Measurements from ENCODE around the gene PRSS8. TPM values are rescaled to one million over a fixed set of nuclear protein-coding genes. Genes with fewer than 3 reads are reported as not detected.

The PRSS8 gene
- total RNA-seq, 2 experiments from 2014 or later = not detected

DNA sequence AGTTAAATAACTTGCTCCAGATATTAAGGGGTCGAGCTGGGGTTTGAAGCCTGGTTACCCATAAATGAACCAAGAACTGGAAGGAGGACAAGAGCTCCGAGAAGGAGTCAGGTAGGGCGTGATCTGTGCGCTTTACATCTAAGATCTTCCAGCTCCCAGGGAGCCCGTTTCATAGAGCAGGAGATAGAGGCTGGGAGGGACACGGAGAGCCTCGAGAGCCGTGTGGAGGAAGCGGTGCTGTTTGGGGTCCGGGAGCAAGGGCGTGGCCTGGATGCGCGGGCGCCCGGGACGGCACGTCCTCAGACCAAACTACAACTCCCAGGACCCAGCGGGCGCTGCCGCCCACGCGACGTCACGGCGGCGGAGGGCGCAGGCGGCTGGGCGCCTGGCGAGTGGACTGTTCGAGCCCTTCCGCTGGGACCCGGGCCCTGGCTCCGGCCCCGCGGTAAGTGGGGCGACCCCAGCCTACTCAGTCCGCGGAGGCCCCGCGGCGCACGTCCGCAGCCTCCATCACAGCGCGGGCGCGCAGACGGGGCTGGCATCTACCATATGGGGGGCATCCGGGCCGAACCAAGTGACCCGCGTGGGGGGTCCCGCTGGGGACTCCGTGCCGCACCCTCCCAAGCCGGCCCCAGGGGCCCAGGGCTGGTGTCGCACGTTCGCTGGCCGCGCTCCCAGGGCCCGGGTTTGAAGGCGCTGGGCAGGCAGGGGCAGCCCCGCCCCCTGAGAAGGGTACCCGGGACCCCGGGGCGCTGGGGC lies 27.3 kb downstream of the PRSS8 start, which contains the start of gene BCKDK:
BCKDK (plus strand) TSS at position 352 of the 759 bp plus-strand sequence. CDS start 838 bp downstream, outside the sequence.
- peaks cover 18% of the 10 kb centered on the region for H3K36me3 ChIP-seq (ENCODE audit: insufficient read depth, low read length)
- no peaks in the 10 kb centered on the region for H3K27me3 ChIP-seq (ENCODE audit: control insufficient read depth in 1 of 2, insufficient read depth in 2 of 2, low read length in 2 of 2)
- H3K4me1 ChIP-seq (ENCODE audit: insufficient read depth, low read length) = peaks cover 25% of the 10 kb centered on the region
- POLR2A ChIA-PET = interaction anchor here (1.5 to 2.3 kb wide), 2 partner anchors 9 to 72 kb away, joined by 3 to 12 read pairs; partner anchors contain the start of genes FUS and KAT8
- peak within 1 kb of the TSS; percentile 59 for H3K4me3 ChIP-seq (ENCODE audit: low read length)
- peak within 1 kb of the TSS; percentile 76 for H3K4me3 Mint-ChIP-seq
- peak; percentile 22 to 76 (median 50) for DNase-seq
- no peaks in the 10 kb centered on the region for H3K9me3 Mint-ChIP-seq
- H3K36me3 Mint-ChIP-seq (ENCODE audit: low read depth) = peaks cover 26% of the 10 kb centered on the region
- no peaks in the 10 kb centered on the region for H3K27me3 Mint-ChIP-seq
- CTCF ChIA-PET = interaction anchor here (1.0 to 2.4 kb wide), 2 partner anchors 14 to 34 kb away, joined by 4 to 7 read pairs; partner anchors contain the start of gene VKORC1
- H3K27ac Mint-ChIP-seq = peak within 1 kb of the TSS; percentile 53
- H3K27ac ChIP-seq (ENCODE audit: low read depth in 1 of 2, low read length in 2 of 2) = peak within 1 kb of the TSS in 1 of 2 donors; percentile 60
- intact Hi-C loops (cut with DNase I, micrococcal nuclease) = loop anchor here in 1 of 2 experiments (5.0 kb wide), 1 partner anchor 34 kb away; no protein-coding TSS in a partner anchor
- H3K9me3 ChIP-seq (ENCODE audit: control insufficient read depth in 1 of 2, insufficient read depth in 1 of 2, low read length in 2 of 2) = no peaks in the 10 kb centered on the region
- H3K4me1 Mint-ChIP-seq (ENCODE audit: low read depth) = peaks cover 13% of the 10 kb centered on the region
- ATAC-seq (ENCODE audit: poor library complexity) = peak; percentile 78
- TF ChIP-seq, protein P1, sequence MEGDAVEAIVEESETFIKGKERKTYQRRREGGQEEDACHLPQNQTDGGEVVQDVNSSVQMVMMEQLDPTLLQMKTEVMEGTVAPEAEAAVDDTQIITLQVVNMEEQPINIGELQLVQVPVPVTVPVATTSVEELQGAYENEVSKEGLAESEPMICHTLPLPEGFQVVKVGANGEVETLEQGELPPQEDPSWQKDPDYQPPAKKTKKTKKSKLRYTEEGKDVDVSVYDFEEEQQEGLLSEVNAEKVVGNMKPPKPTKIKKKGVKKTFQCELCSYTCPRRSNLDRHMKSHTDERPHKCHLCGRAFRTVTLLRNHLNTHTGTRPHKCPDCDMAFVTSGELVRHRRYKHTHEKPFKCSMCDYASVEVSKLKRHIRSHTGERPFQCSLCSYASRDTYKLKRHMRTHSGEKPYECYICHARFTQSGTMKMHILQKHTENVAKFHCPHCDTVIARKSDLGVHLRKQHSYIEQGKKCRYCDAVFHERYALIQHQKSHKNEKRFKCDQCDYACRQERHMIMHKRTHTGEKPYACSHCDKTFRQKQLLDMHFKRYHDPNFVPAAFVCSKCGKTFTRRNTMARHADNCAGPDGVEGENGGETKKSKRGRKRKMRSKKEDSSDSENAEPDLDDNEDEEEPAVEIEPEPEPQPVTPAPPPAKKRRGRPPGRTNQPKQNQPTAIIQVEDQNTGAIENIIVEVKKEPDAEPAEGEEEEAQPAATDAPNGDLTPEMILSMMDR (IDR thresholded peaks at IDR 0.05) = no peak

- no peak for ATAC-seq (ENCODE audit: poor library complexity)
- intact Hi-C loops (cut with DNase I, micrococcal nuclease) = loop anchor here in 1 of 2 experiments (5.0 kb wide), 1 partner anchor 35 kb away; no protein-coding TSS in a partner anchor
- CTCF ChIA-PET = interaction anchor here (1.0 to 2.4 kb wide), 2 partner anchors 13 to 35 kb away, joined by 4 to 7 read pairs; partner anchors contain the start of gene VKORC1
Observed at GRCh38 chr16:31107465-31107867, 28.1 kb downstream of the PRSS8 start.

More at GRCh38 chr16:31107465-31107867, 28.1 kb downstream of the PRSS8 start:
- peaks cover 13% of the 10 kb centered on the region for H3K4me1 Mint-ChIP-seq (ENCODE audit: low read depth)
- no peak overlapping the region for H3K27ac ChIP-seq (ENCODE audit: low read depth in 1 of 2, low read length in 2 of 2)
- H3K9me3 ChIP-seq (ENCODE audit: control insufficient read depth in 1 of 2, insufficient read depth in 1 of 2, low read length in 2 of 2) = no peaks in the 10 kb centered on the region
- peak overlapping the region; percentile 76 for H3K4me3 Mint-ChIP-seq
- H3K9me3 Mint-ChIP-seq = no peaks in the 10 kb centered on the region
- H3K27me3 Mint-ChIP-seq = no peaks in the 10 kb centered on the region
- H3K27ac Mint-ChIP-seq = peak overlapping the region; percentile 53
- POLR2A ChIA-PET = interaction anchor here (1.5 to 2.3 kb wide), 2 partner anchors 10 to 72 kb away, joined by 3 to 12 read pairs; partner anchors contain the start of genes FUS and KAT8
- H3K4me1 ChIP-seq (ENCODE audit: insufficient read depth, low read length) = peaks cover 25% of the 10 kb centered on the region
- DNase-seq = no peak
- TF ChIP-seq, protein P1 (IDR thresholded peaks at IDR 0.05) = no peak
- H3K4me3 ChIP-seq (ENCODE audit: low read length) = peak overlapping the region; percentile 59
- H3K36me3 Mint-ChIP-seq (ENCODE audit: low read depth) = peaks cover 22% of the 10 kb centered on the region
- no peaks in the 10 kb centered on the region for H3K27me3 ChIP-seq (ENCODE audit: control insufficient read depth in 1 of 2, insufficient read depth in 2 of 2, low read length in 2 of 2)
- peaks cover 16% of the 10 kb centered on the region for H3K36me3 ChIP-seq (ENCODE audit: insufficient read depth, low read length)
